HEK293 (cell line): ENCODE results near the gene EIF4G3.

Experiments
- CTCF ChIA-PET: fragments of 350-600 bp; formaldehyde crosslinking; extraction: SDS; loops from one replicate; lab custom pipeline; 2021; ENCODE audit warnings: antibody characterized with exemption; lab: Yijun Ruan, JAX
- POLR2A ChIA-PET: fragments of 300-600 bp; formaldehyde crosslinking; extraction: SDS; loops from one replicate; lab custom pipeline; 2020; ENCODE audit warnings: antibody characterized with exemption, inconsistent platforms; lab: Yijun Ruan, JAX
- H3K27ac ChIP-seq: fragments of 200-500 bp; sonication (Bioruptor generic); 2 replicates; pipeline ENCODE4 v1.5.1; 2014; ENCODE audit warnings: low read depth, low read length, control low read depth, inconsistent platforms; ENCODE audit errors: extremely low read depth
- H3K36me3 ChIP-seq, 2 experiments: fragments of 200-500 bp in 1 of 2; sonication (Bioruptor generic) in 1 of 2; 1 replicate in 1 of 2; 2 replicates in 1 of 2; pipeline ENCODE4 v1.5.1; 2014 to 2017; ENCODE audit warnings: inconsistent platforms in 2 of 2, low read length in 2 of 2; ENCODE audit not compliant: control insufficient read depth in 2 of 2, insufficient read depth in 1 of 2
- H3K4me1 ChIP-seq: fragments of 200-500 bp; sonication (Bioruptor generic); 2 replicates; pipeline ENCODE4 v1.5.1; 2014; ENCODE audit warnings: mild to moderate bottlenecking, low read length, inconsistent platforms; ENCODE audit not compliant: control insufficient read depth, insufficient read depth
- H3K4me3 ChIP-seq: 2 replicates; pipeline ENCODE4 v1.5.1; 2011; ENCODE audit warnings: low read depth, mild to moderate bottlenecking, control low read depth, low read length, moderate library complexity
- H3K9me3 ChIP-seq: fragments of 200-500 bp; sonication (Bioruptor generic); 2 replicates; pipeline ENCODE4 v1.5.1; 2014; ENCODE audit warnings: low read depth, low read length, inconsistent platforms; ENCODE audit not compliant: control insufficient read depth, insufficient read depth
- ZNF121 ChIP-seq: fragments of 450-650 bp; formaldehyde crosslinking; IDR thresholded peaks from 2 replicates; pipeline ENCODE4 v1.5.1; 2016; ENCODE audit warnings: missing biosample characterization, missing genetic modification characterization
- ZNF24 ChIP-seq: fragments of 450-650 bp; formaldehyde crosslinking; IDR thresholded peaks from 2 replicates; pipeline ENCODE4 v1.5.1; 2016; ENCODE audit warnings: missing biosample characterization, missing genetic modification characterization
- ZNF362 ChIP-seq: fragments of 450-650 bp; formaldehyde crosslinking; IDR thresholded peaks from 2 replicates; pipeline ENCODE4 v1.5.1; 2016; ENCODE audit warnings: missing biosample characterization, missing genetic modification characterization
- ZNF560 ChIP-seq: fragments of 450-650 bp; formaldehyde crosslinking; IDR thresholded peaks from 2 replicates; pipeline ENCODE4 v1.5.1; 2017; ENCODE audit warnings: missing biosample characterization, missing genetic modification characterization, borderline replicate concordance
- ZNF571 ChIP-seq: fragments of 450-650 bp; formaldehyde crosslinking; IDR thresholded peaks from 2 replicates; pipeline ENCODE4 v1.5.0; 2017; ENCODE audit warnings: missing biosample characterization, missing genetic modification characterization
- TF ChIP-seq, protein P1 (sequence below): fragments of 450-650 bp; formaldehyde crosslinking; IDR thresholded peaks from 2 replicates; pipeline ENCODE4 v1.5.1; 2016; ENCODE audit warnings: missing biosample characterization, missing genetic modification characterization
- TF ChIP-seq, protein P2 (sequence below): fragments of 450-650 bp; formaldehyde crosslinking; IDR thresholded peaks from 2 replicates; pipeline ENCODE4 v1.5.1; 2016; ENCODE audit warnings: missing biosample characterization, missing genetic modification characterization
- TF ChIP-seq, protein P3 (sequence below): fragments of 450-650 bp; formaldehyde crosslinking; IDR thresholded peaks from 2 replicates; pipeline ENCODE4 v1.5.1; 2016; ENCODE audit warnings: missing biosample characterization, missing genetic modification characterization, low read depth
- TF ChIP-seq, protein P4 (sequence below): fragments of 450-650 bp; formaldehyde crosslinking; IDR thresholded peaks from 2 replicates; pipeline ENCODE4 v1.5.1; 2017; ENCODE audit warnings: missing biosample characterization, missing genetic modification characterization

EIF4G3 gene

GRCh38 chr1:21064057-21064456 lies 112.6 kb downstream of the EIF4G3 start (continued):
- TF ChIP-seq, protein P1, sequence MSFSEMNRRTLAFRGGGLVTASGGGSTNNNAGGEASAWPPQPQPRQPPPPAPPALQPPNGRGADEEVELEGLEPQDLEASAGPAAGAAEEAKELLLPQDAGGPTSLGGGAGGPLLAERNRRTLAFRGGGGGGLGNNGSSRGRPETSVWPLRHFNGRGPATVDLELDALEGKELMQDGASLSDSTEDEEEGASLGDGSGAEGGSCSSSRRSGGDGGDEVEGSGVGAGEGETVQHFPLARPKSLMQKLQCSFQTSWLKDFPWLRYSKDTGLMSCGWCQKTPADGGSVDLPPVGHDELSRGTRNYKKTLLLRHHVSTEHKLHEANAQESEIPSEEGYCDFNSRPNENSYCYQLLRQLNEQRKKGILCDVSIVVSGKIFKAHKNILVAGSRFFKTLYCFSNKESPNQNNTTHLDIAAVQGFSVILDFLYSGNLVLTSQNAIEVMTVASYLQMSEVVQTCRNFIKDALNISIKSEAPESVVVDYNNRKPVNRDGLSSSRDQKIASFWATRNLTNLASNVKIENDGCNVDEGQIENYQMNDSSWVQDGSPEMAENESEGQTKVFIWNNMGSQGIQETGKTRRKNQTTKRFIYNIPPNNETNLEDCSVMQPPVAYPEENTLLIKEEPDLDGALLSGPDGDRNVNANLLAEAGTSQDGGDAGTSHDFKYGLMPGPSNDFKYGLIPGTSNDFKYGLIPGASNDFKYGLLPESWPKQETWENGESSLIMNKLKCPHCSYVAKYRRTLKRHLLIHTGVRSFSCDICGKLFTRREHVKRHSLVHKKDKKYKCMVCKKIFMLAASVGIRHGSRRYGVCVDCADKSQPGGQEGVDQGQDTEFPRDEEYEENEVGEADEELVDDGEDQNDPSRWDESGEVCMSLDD, result no peak
- TF ChIP-seq, protein P2, sequence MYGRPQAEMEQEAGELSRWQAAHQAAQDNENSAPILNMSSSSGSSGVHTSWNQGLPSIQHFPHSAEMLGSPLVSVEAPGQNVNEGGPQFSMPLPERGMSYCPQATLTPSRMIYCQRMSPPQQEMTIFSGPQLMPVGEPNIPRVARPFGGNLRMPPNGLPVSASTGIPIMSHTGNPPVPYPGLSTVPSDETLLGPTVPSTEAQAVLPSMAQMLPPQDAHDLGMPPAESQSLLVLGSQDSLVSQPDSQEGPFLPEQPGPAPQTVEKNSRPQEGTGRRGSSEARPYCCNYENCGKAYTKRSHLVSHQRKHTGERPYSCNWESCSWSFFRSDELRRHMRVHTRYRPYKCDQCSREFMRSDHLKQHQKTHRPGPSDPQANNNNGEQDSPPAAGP, result no peak
- no peak for TF ChIP-seq ZNF571 (tag by site-specific recombination)

- ChIA-PET POLR2A (no interaction called here), CTCF (no interaction called here)
- Histone ChIP-seq H3K27ac (no peak overlapping the region), H3K36me3 (no peaks in the 10 kb centered on the region; a peak in 1 of 3 replicates), H3K9me3 (no peaks in the 10 kb centered on the region), H3K4me1 (peaks cover 28% of the 10 kb centered on the region), H3K4me3 (no peak overlapping the region)
- no peak for TF ChIP-seq ZNF24 (tag by site-specific recombination)
- TF ChIP-seq ZNF121, result 0 out of 2 replicates have a peak, but pooled peaks have one; percentile 67
- TF ChIP-seq ZNF362 (tag by site-specific recombination), result peak; percentile 66; the same call in 1 of the 2 replicates
Observed at GRCh38 chr1:21060523-21060922, 116.2 kb downstream of the EIF4G3 start.

- CTCF ChIA-PET, result interaction anchor here (0.6 to 0.7 kb wide), 2 partner anchors 11 to 393 kb away, joined by 3 to 5 read pairs; no protein-coding TSS in a partner anchor
- Histone ChIP-seq H3K36me3 (no peaks in the 10 kb centered on the region; a peak in 1 of 3 replicates), H3K4me1 (peaks cover 21% of the 10 kb centered on the region), H3K27ac (no peak overlapping the region), H3K9me3 (no peaks in the 10 kb centered on the region), H3K4me3 (no peak overlapping the region)
- TF ChIP-seq, protein P3, sequence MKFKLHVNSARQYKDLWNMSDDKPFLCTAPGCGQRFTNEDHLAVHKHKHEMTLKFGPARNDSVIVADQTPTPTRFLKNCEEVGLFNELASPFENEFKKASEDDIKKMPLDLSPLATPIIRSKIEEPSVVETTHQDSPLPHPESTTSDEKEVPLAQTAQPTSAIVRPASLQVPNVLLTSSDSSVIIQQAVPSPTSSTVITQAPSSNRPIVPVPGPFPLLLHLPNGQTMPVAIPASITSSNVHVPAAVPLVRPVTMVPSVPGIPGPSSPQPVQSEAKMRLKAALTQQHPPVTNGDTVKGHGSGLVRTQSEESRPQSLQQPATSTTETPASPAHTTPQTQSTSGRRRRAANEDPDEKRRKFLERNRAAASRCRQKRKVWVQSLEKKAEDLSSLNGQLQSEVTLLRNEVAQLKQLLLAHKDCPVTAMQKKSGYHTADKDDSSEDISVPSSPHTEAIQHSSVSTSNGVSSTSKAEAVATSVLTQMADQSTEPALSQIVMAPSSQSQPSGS (tag by site-specific recombination), result peak; percentile 53; the same call in 1 of the 2 replicates
- no peak for TF ChIP-seq ZNF560 (tag by site-specific recombination)
- TF ChIP-seq, protein P4, sequence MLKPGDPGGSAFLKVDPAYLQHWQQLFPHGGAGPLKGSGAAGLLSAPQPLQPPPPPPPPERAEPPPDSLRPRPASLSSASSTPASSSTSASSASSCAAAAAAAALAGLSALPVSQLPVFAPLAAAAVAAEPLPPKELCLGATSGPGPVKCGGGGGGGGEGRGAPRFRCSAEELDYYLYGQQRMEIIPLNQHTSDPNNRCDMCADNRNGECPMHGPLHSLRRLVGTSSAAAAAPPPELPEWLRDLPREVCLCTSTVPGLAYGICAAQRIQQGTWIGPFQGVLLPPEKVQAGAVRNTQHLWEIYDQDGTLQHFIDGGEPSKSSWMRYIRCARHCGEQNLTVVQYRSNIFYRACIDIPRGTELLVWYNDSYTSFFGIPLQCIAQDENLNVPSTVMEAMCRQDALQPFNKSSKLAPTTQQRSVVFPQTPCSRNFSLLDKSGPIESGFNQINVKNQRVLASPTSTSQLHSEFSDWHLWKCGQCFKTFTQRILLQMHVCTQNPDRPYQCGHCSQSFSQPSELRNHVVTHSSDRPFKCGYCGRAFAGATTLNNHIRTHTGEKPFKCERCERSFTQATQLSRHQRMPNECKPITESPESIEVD (tag by site-specific recombination), result peak; percentile 23; the same call in 1 of the 2 replicates
- POLR2A ChIA-PET, result no interaction called here
Observed at GRCh38 chr1:21059021-21059420, 117.7 kb downstream of the EIF4G3 start.
